ENCODE data around the gene RRP8. TPM values are rescaled to one million over a fixed set of nuclear protein-coding genes. Genes with fewer than 3 reads are reported as not detected.

RRP8 gene
- total RNA-seq, 4 donors from 2014 or later: 14.9 to 22.7 (median 18.0) TPM

DNA sequence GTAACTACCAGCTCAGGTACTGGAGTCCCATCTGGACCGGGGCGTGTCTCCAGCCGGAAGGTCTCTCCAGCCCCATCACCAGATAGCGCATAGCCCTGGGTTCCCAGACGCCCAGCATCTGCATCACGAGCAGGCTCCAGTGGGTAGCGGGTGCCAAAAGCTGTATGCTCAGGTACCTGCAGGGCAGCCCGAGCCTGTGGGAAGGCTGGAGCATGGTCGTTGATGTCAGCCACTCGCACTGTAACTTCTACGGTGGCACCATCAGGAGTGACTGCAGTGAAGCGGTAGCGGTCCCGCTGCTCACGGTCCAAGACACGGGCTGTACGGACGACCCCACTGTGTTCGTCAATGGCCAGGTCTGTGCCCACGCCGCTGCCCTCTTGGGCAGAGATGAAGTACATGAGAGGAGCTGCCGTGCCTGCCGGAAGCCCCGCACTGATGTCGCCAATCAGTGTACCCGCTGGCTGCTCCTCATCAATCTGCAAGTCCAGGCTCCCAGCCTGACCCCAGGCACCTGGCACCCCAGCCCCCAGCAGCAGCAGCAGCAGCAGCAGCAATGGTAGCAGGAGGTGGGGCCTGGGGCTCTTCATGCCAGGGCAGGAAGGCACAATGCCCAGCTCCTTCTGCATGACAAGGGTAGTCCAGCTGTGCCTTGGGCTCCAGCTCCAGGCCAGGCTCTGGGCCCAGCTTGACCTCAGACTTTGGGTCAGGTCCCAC lies 37.7 kb upstream of the RRP8 start:
- DNase-seq (ENCODE audit: low spot score in 2 of 2): no peak
- no peak overlapping the region for H3K4me3 ChIP-seq (ENCODE audit: low read depth, poor library complexity, severe bottlenecking)
- 93 to 96% methylated on average over 20 to 25 of the region's 26 CpGs for WGBS, 2 donors
- TF ChIP-seq, protein P1, sequence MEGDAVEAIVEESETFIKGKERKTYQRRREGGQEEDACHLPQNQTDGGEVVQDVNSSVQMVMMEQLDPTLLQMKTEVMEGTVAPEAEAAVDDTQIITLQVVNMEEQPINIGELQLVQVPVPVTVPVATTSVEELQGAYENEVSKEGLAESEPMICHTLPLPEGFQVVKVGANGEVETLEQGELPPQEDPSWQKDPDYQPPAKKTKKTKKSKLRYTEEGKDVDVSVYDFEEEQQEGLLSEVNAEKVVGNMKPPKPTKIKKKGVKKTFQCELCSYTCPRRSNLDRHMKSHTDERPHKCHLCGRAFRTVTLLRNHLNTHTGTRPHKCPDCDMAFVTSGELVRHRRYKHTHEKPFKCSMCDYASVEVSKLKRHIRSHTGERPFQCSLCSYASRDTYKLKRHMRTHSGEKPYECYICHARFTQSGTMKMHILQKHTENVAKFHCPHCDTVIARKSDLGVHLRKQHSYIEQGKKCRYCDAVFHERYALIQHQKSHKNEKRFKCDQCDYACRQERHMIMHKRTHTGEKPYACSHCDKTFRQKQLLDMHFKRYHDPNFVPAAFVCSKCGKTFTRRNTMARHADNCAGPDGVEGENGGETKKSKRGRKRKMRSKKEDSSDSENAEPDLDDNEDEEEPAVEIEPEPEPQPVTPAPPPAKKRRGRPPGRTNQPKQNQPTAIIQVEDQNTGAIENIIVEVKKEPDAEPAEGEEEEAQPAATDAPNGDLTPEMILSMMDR (IDR thresholded peaks at IDR 0.05): no peak
- no peak for TF ChIP-seq POLR2A (IDR thresholded peaks at IDR 0.05)
- intact Hi-C loops (cut with DNase I; ENCODE audit: low total_unique reads): no loop called here

DNA sequence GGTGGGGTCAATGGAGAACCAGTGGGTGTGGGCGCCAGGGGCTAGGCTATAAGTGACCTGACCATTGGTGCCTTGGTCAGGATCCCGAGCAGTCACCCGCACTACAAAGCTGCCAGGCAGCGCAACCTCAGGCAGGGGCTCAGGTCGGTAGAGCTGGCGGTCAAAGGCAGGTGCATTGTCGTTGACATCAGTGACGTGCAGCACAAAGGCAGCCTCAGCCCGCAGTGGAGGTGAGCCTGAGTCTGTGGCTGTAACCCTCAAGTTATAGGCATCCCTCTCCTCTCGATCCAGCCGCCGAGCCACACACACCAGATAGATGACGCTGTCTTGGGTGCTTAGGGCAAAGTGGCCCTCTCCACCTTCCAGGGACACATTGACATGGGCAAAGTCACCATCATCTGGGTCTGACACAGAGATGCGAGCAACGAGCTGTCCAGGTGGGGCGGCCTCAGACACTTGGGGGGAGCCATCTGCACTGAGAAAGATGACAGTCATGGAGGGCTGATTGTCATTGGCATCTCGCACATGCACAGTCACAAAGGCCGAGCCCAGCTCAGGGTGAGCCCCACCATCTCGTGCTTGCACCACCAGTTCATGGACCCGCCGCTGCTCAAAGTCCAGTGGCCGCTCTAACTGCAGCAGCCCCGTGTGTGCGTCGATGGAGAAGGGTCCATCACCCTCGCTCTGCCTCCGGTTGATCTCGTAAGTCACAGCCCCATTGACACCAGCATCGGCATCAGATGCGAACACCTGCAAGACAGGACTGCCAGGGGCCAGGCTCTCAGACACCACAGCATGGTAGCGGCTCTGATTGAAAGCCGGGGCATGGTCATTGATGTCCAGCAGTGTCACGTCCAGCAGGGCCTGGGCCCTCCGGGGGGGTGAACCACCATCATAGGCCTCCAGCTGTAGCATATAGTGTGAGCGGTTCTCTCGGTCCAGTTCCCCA lies 36.9 kb upstream of the RRP8 start:
- no peak overlapping the region for H3K4me3 ChIP-seq (ENCODE audit: low read depth, poor library complexity, severe bottlenecking)
- TF ChIP-seq POLR2A (IDR thresholded peaks at IDR 0.05): no peak
- TF ChIP-seq, protein P1 (IDR thresholded peaks at IDR 0.05): no peak
- no peak for DNase-seq (ENCODE audit: low spot score in 2 of 2)
- WGBS, 2 donors: 96 to 97% methylated on average over 23 to 35 of the region's 36 CpGs
- intact Hi-C loops (cut with DNase I; ENCODE audit: low total_unique reads): no loop called here

DNA sequence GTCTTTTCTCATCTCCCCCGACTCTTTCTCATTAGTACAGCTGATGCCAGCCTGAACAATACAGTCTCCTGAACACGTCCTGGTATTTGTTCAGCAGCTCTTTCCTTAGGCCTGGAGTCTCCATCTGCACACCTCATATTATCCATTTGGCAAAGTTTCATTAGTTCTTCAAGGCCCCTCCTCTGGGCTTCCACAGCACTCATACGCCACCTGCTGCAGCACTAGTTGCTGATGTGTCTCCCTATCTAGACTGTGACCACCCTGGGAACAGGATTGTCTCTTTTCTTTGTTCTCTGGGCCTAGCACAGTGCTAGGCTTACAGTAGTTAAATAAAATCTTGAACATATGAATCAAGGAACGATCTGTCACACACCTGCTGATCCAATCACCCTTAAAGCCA lies 35.0 kb upstream of the RRP8 start:
- no peak overlapping the region for H3K4me3 ChIP-seq (ENCODE audit: low read depth, poor library complexity, severe bottlenecking)
- no peak for DNase-seq (ENCODE audit: low spot score in 2 of 2)
- intact Hi-C loops (cut with DNase I; ENCODE audit: low total_unique reads): no loop called here
- 80 to 83% methylated on average over 4 of the region's 4 CpGs for WGBS, 2 donors
- TF ChIP-seq, protein P1 (IDR thresholded peaks at IDR 0.05): no peak
- no peak for TF ChIP-seq POLR2A (IDR thresholded peaks at IDR 0.05)

DNA sequence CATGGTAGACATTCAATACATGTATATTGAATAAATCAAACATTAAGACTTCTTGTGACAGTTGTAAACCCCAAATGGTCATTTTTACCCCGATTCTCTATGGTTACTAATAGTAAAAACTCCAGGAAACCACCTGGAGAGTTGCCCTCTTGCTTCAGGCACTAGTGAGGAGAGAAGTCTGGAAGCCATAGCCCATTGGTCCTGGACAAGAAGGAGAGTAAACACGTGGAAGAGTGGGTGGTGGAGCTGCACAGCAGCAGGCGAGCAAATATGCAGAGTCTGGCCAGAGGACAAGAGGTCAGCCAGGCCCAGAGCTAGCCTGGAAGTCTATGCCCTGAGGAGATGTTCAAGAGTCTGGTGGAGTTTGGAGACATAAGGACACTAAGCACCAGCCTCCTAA lies 34.5 kb upstream of the RRP8 start:
- no peak for DNase-seq (ENCODE audit: low spot score in 2 of 2)
- 17 to 31% methylated on average over 3 of the region's 3 CpGs for WGBS, 2 donors
- TF ChIP-seq, protein P1 (IDR thresholded peaks at IDR 0.05): no peak
- no peak for TF ChIP-seq POLR2A (IDR thresholded peaks at IDR 0.05)
- intact Hi-C loops (cut with DNase I; ENCODE audit: low total_unique reads): no loop called here
- H3K4me3 ChIP-seq (ENCODE audit: low read depth, poor library complexity, severe bottlenecking): no peak overlapping the region

DNA sequence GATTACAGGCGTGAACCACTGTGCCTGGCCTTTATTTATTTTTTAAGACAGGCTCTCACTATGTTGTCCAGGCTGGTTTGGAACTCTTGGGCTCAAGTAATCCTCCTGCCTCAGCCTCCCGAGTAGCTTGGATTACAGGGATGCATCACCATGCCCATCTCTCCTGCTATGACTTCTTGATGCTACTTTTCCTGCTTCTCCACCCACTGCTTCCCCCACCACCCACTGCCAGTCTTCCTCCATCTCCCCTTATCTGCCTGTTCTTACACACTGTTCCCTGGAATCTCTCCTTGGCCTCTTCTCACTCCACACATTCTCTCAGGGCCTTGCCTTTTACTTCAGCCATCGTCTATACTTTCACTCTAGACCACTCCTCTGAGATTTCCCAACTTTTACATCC lies 33.1 kb upstream of the RRP8 start:
- no peak for TF ChIP-seq POLR2A (IDR thresholded peaks at IDR 0.05)
- TF ChIP-seq, protein P1 (IDR thresholded peaks at IDR 0.05): no peak
- intact Hi-C loops (cut with DNase I; ENCODE audit: low total_unique reads): no loop called here
- WGBS, 2 donors: 89% methylated on average over 3 of the region's 3 CpGs
- DNase-seq (ENCODE audit: low spot score in 2 of 2): no peak
- H3K4me3 ChIP-seq (ENCODE audit: low read depth, poor library complexity, severe bottlenecking): no peak overlapping the region

Data from lower leg skin (tissue), 4 donors.